ENCODE data around the gene CKAP4.

DNA sequence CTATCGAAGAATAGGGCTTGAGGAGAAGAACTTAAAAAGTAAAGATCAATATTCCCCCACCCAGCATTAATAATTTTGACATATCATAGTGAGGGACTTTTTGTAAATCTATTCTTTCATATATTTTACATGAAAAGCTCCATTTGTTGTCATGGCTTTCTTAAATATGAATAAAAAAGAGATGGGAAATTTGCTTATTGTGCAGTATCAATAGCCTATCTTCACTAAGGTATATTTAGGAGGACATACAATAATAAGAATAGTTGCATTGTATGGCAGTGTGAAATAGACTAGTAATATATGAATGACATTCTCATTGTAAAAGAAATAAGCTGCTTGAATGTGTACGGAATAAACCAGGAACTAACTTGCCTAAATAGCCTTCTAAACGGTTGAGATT is 49.3 kb upstream of the CKAP4 start:
- TF ChIP-seq ELF4 (IDR thresholded peaks at IDR 0.05) (no peak), BHLHE40 (IDR thresholded peaks at IDR 0.05; ENCODE audit: borderline replicate concordance) (no peak), LEF1 (IDR thresholded peaks at IDR 0.05; ENCODE audit: borderline replicate concordance) (no peak), NFRKB (IDR thresholded peaks at IDR 0.05) (no peak), SUZ12 (IDR thresholded peaks at IDR 0.05) (no peak), ARNT (IDR thresholded peaks at IDR 0.05) (no peak), FOXK2 (IDR thresholded peaks at IDR 0.05) (no peak), ZNF384 (IDR thresholded peaks at IDR 0.05) (no peak), HDGF (IDR thresholded peaks at IDR 0.05; ENCODE audit: borderline replicate concordance) (no peak)

All from HEK293T (cell line).